K562 (cell line): ENCODE data around the gene POLD3. TPM values are rescaled to one million over a fixed set of nuclear protein-coding genes. Genes with fewer than 3 reads are reported as not detected.

Experiments
- ATAC-seq: fragments of 200-7000 bp; cut with Tn5 transposase; 3 replicates; pipeline ENCODE4 v1.9.1; 2020; ENCODE audit warnings: moderate library complexity
- BruUV-seq: library from RNA; stranded (reverse); fragments of 400-500 nt; replicated peaks from 2 replicates; lab custom pipeline; 2021; lab: Mats Ljungman, UMichigan
- CTCF ChIA-PET: fragments of 300-600 bp; formaldehyde crosslinking; extraction: SDS; loops from one replicate; lab custom pipeline; 2021; ENCODE audit warnings: low intra/inter-chr PET ratio; lab: Yijun Ruan, JAX
- POLR2A ChIA-PET: fragments of 300-600, 350-650 bp; sonication (Branson Sonifier 250); formaldehyde crosslinking; extraction: SDS; loops from one replicate; lab custom pipeline; 2021; ENCODE audit warnings: antibody characterized with exemption, inconsistent platforms; lab: Yijun Ruan, JAX
- DNase-seq, 4 experiments: peaks; one replicate each; pipeline versions ENCODE4 v3.0.0 to v3.0.0-alpha.2; 2011 to 2018; ENCODE audit warnings: low spot score in 3 of 4, mixed read lengths in 3 of 4; ENCODE audit errors: extremely low read depth in 1 of 4
- FAIRE-seq: peaks from 2 replicates; lab custom pipeline; 2011; peaks lifted over from hg19 to GRCh38; lab: Jason Lieb, UNC
- H2AFZ ChIP-seq: 2 replicates; pipeline ENCODE4 v1.6.0; 2011; ENCODE audit warnings: low read depth, low read length, control low read depth, inconsistent platforms
- H3K27ac ChIP-seq: fragments of 200-600 bp; 3 replicates; pipeline ENCODE4 v1.8.0; 2011; ENCODE audit warnings: low read depth, mild to moderate bottlenecking, control low read depth, inconsistent platforms, low read length, moderate library complexity, mixed read lengths; ENCODE audit errors: extremely low read depth
- H3K27me3 ChIP-seq, 2 experiments: fragments of 300-600 bp in 1 of 2; 2 replicates in 1 of 2; 3 replicates in 1 of 2; pipeline versions ENCODE4 v1.6.0 to v1.8.0; 2011; ENCODE audit warnings: inconsistent platforms in 2 of 2, low read length in 2 of 2, mild to moderate bottlenecking in 1 of 2, mixed read lengths in 1 of 2, moderate library complexity in 1 of 2; ENCODE audit not compliant: control insufficient read depth in 2 of 2, insufficient read depth in 2 of 2
- H3K36me3 ChIP-seq: fragments of 300-600 bp; 3 replicates; pipeline ENCODE4 v1.8.0; 2011; ENCODE audit warnings: mild to moderate bottlenecking, low read length, inconsistent platforms; ENCODE audit not compliant: control insufficient read depth, insufficient read depth
- H3K4me1 ChIP-seq, 2 experiments: fragments of 200-600 bp in 1 of 2; replicated peaks in 1 of 2; 2 replicates in 1 of 2; 3 replicates in 1 of 2; pipeline versions ENCODE4 v1.5.1 to v1.8.0; 2011; ENCODE audit warnings: inconsistent platforms in 2 of 2, low read length in 2 of 2, mild to moderate bottlenecking in 1 of 2, mixed read lengths in 1 of 2, moderate library complexity in 1 of 2; ENCODE audit not compliant: control insufficient read depth in 2 of 2, insufficient read depth in 2 of 2
- H3K4me2 ChIP-seq: 2 replicates; pipeline ENCODE4 v1.6.1; 2011; ENCODE audit warnings: low read length, control low read depth, inconsistent platforms, mixed read lengths; ENCODE audit not compliant: insufficient read depth
- H3K4me3 ChIP-seq: fragments of 200-600 bp; sonication (generic), shearing (Covaris generic); 2 replicates; pipeline ENCODE4 v1.5.1; 2016; ENCODE audit warnings: control low read depth, inconsistent platforms
- H3K79me2 ChIP-seq: fragments of 200-600 bp; 3 replicates; pipeline ENCODE4 v1.8.0; 2011; ENCODE audit warnings: low read length, inconsistent platforms; ENCODE audit not compliant: control insufficient read depth, insufficient read depth
- H3K9ac ChIP-seq, 2 experiments: 2 replicates each; pipeline versions ENCODE4 v1.6.0 to v1.6.1; 2011; ENCODE audit warnings: low read depth in 2 of 2, low read length in 2 of 2, control low read depth in 1 of 2, inconsistent platforms in 1 of 2, mild to moderate bottlenecking in 1 of 2, mixed read lengths in 1 of 2; ENCODE audit not compliant: insufficient read depth in 1 of 2
- H3K9me1 ChIP-seq: one replicate; pipeline ENCODE4 v1.6.0; 2011; ENCODE audit warnings: inconsistent platforms, mild to moderate bottlenecking, low read length, moderate library complexity; ENCODE audit not compliant: control insufficient read depth, insufficient read depth
- H3K9me3 ChIP-seq: replicated peaks from 2 replicates; pipeline ENCODE4 v1.5.1; 2011; ENCODE audit warnings: low read depth, low read length, inconsistent platforms; ENCODE audit not compliant: control insufficient read depth, insufficient read depth
- H4K20me1 ChIP-seq: replicated peaks from 2 replicates; pipeline ENCODE4 v1.6.1; 2011; ENCODE audit warnings: low read length, inconsistent platforms, mixed read lengths; ENCODE audit not compliant: control insufficient read depth, insufficient read depth
- ETS2 ChIP-seq: IDR thresholded peaks from 2 replicates; pipeline ENCODE4 v1.6.1; 2016; ENCODE audit warnings: borderline replicate concordance, missing genetic modification characterization, mild to moderate bottlenecking, moderate library complexity, missing compliant biosample characterization; ENCODE audit not compliant: poor library complexity, severe bottlenecking
- HMGN3 ChIP-seq: IDR thresholded peaks from 2 replicates; pipeline ENCODE4 v1.6.1; 2011; ENCODE audit warnings: borderline replicate concordance, low read depth, mild to moderate bottlenecking, mixed read lengths, low read length; ENCODE audit not compliant: insufficient read length; ENCODE audit errors: extremely low read depth
- IRF1 ChIP-seq: sonication (generic); formaldehyde crosslinking; IDR thresholded peaks from 2 replicates; pipeline ENCODE4 v1.8.0; 2022; ENCODE audit warnings: missing genetic modification reagents, mild to moderate bottlenecking, borderline replicate concordance
- POLR2B ChIP-seq: fragments of 450-650 bp; IDR thresholded peaks from 2 replicates; pipeline ENCODE4 v1.6.1; 2018; ENCODE audit warnings: low read depth; ENCODE audit not compliant: partially characterized antibody
- WGBS: fragments of 100-300 bp; shearing (Covaris generic); methylation state at CpG from one replicate; pipeline ENCODE4 v1.1.6; 2016; ENCODE audit warnings: low coverage, mixed read lengths; ENCODE audit not compliant: insufficient coverage; ENCODE audit errors: missing lambda C conversion rate; 5-methylcytosine and 5-hydroxymethylcytosine counted together
- in situ Hi-C: fragments of 300-500 bp; cut with MboI; formaldehyde crosslinking; loops from 4 replicates; pipeline ENCODE4 v1.15.0; 2018; ENCODE audit warnings: inconsistent platforms, mixed read lengths
- intact Hi-C: fragments of 100-400 bp; cut with micrococcal nuclease; formaldehyde crosslinking; loops from 2 replicates; pipeline ENCODE4 v1.14.2; 2022
- polyA plus RNA-seq, 8 experiments: library from polyadenylated mRNA; depleted of rRNA in 4 of 8; stranded (reverse) in 5 of 8; unstranded in 3 of 8; fragments of >200 nt; fragmentation: Nextera tagmentation in 2 of 8; fragmentation: Illumina TruSeq in 1 of 8; extraction: Ambion mirVana in 2 of 8; extraction: Trizol in 1 of 8; gene quantifications; 2 replicates each; pipeline versions ENCODE4 v1.2.1 to v1.2.3, GENCODE V29; 2011 to 2014; ENCODE audit warnings: inconsistent platforms in 1 of 8, missing spikeins in 1 of 8
- total RNA-seq, 7 experiments: library from RNA; depleted of rRNA in 6 of 7; stranded (reverse); fragments of >200 nt in 6 of 7; fragmentation: Illumina TruSeq in 2 of 7; extraction: Trizol in 2 of 7; gene quantifications; 2 replicates each; pipeline versions ENCODE4 v1.2.1 to v1.2.3, GENCODE V29; 2011 to 2021; ENCODE audit warnings: low replicate concordance in 1 of 7

The POLD3 gene
- total and polyA plus RNA-seq, 9 of the 15 experiments (the other 6 are each of a cell fraction or from before 2014, with no cell fraction given) = 10.6 to 40.1 (median 24.6) TPM

DNA sequence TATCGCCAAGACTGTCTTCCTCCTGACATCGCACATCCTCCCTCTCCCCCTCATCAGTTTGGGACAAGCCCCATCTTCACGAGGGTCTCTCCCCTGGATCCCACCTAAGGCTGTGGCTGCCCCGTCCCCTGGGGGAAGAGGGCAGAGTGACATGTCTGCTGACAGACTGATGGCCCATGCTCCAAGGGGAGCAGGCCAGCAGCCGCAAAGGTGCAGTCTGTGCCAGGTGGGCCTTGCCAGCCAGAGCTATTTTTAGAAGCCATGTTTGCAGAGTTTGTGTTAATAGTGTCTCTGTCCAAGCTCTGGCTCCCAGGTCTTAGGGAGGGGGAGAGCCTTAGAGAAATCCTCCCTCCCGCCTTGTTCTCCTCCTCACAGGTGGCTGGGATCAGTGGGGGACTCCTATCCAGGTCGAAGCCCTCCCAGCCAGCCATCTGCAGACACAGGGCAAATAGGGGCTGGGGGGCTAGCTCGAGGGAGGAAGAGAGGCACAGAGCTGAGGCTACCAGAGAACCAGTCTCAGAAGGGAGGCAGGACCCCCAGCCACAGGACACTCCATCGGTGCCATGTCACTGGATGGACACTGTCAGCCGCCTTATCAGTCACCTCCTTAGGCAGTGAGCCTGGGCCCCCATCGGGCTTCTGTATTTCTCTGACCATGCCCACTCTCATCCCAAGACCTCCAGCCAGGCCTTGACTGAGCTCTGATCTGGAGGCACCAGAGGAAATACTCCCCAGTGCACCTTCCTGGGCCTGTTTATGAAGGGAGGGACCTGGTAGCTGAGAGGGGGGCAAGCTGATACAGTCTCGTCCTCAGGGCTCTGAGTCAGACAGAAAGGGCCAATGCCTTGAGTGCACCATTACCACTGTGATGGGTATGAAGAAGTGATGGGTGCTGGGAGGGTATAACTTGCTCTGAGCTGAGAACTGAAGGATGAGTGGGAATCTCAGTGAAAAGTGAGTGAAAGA is 89.6 kb downstream of the POLD3 start:
- ATAC-seq (no peak), FAIRE-seq (no peak), DNase-seq (no peak)
- 26% methylated on average over 11 of the region's 12 CpGs for WGBS
- CTCF ChIA-PET = no interaction called here
- Histone ChIP-seq H3K9me3 (no peaks in the 10 kb centered on the region), H3K9me1 (no peaks in the 10 kb centered on the region), H3K79me2 (no peaks in the 10 kb centered on the region), H3K27me3 (no peaks in the 10 kb centered on the region), H3K4me3 (no peak overlapping the region), H3K27ac (no peak overlapping the region), H3K9ac (0 out of 4 replicates have a peak overlapping the region, but pooled peaks of 1 of the 2 experiments have one; percentile 45), H2AFZ (no peak overlapping the region), H3K4me1 (peaks cover 5 to 11% of the 10 kb centered on the region in 2 experiments; a peak in 4 of 5 replicates), H3K36me3 (no peaks in the 10 kb centered on the region), H4K20me1 (no peaks in the 10 kb centered on the region), H3K4me2 (no peak overlapping the region)
- intact Hi-C loops (no loop called here), in situ Hi-C loops (no loop called here)
- POLR2A ChIA-PET = interaction anchor here (0.6 to 0.9 kb wide), 2 partner anchors 11 to 1373 kb away, joined by 3 read pairs; no protein-coding TSS in a partner anchor
- TF ChIP-seq IRF1 (no peak), HMGN3 (no peak), POLR2B (no peak), ETS2 (tag) (no peak)
- BruUV-seq = no TSS peak
